ENCODE results near the gene MPG. TPM values are rescaled to one million over a fixed set of nuclear protein-coding genes. Genes with fewer than 3 reads are reported as not detected.

The MPG gene
- total and polyA plus RNA-seq, 2 donors (not counting 1 experiment from before 2014, with no cell fraction given): 59.6 to 66.4 TPM

- Histone ChIP-seq H2AFZ (ENCODE audit: insufficient read depth, low read depth, low read length, poor library complexity, severe bottlenecking) (no peak overlapping the region), H3K4me3 (ENCODE audit: control extremely low read depth in 1 of 5, extremely low read depth in 1 of 5, insufficient read depth in 1 of 5, low read depth in 2 of 5, low read length in 4 of 5) (no peak overlapping the region), H3K27ac (ENCODE audit: low read length in 2 of 2) (no peak overlapping the region), H3K9me3 (ENCODE audit: control extremely low read depth in 1 of 3, control insufficient read depth in 2 of 3, insufficient read depth in 1 of 3, low read length in 2 of 3) (no peaks in the 10 kb centered on the region), H3K4me1 (ENCODE audit: control insufficient read depth in 2 of 2, insufficient read depth in 2 of 2, low read length in 2 of 2) (peaks cover 10 to 15% of the 10 kb centered on the region in 2 donors), H3K79me2 (ENCODE audit: control insufficient read depth, insufficient read depth, low read length) (peaks cover 9% of the 10 kb centered on the region), H4K20me1 (ENCODE audit: control insufficient read depth, insufficient read depth, low read length, poor library complexity, severe bottlenecking) (peaks cover 9% of the 10 kb centered on the region), H3K36me3 (replicated peaks in 1 of 2; ENCODE audit: control extremely low read depth in 1 of 2, control insufficient read depth in 1 of 2, extremely low read depth in 1 of 2, insufficient read depth in 2 of 2, low read length in 1 of 2) (peaks cover 0 to 39% of the 10 kb centered on the region in 2 experiments), H3K9ac (ENCODE audit: low read length) (no peak overlapping the region), H3K4me2 (replicated peaks; ENCODE audit: low read depth, low read length, poor library complexity, severe bottlenecking) (no peak overlapping the region), H3K27me3 (replicated peaks in 1 of 4; ENCODE audit: control extremely low read depth in 1 of 4, control insufficient read depth in 3 of 4, insufficient read depth in 4 of 4, low read length in 3 of 4) (no peaks in the 10 kb centered on the region)
- H3K27me3 Mint-ChIP-seq: no peaks in the 10 kb centered on the region
- no peak overlapping the region for H3K27ac Mint-ChIP-seq
- no peak overlapping the region for H3K4me3 Mint-ChIP-seq
- POLR2A ChIA-PET: no interaction called here
- no peak for DNase-seq
- TF ChIP-seq CTCF (IDR thresholded peaks at IDR 0.05): no peak
- TF ChIP-seq EZH2 (IDR thresholded peaks at IDR 0.05; ENCODE audit: borderline replicate concordance, insufficient read depth, low read depth, low read length, poor library complexity, severe bottlenecking): no peak
- WGBS (ENCODE audit: insufficient coverage): 96% methylated on average over 29 of the region's 30 CpGs
- ATAC-seq (ENCODE audit: low read depth): no peak
- CTCF ChIA-PET: interaction anchor here (1.0 to 2.5 kb wide), 2 partner anchors 17 to 23 kb away, joined by 3 to 9 read pairs; no protein-coding TSS in a partner anchor
- H3K4me1 Mint-ChIP-seq: peaks cover 10% of the 10 kb centered on the region
- intact Hi-C loops (cut with micrococcal nuclease): no loop called here
- H3K9me3 Mint-ChIP-seq (ENCODE audit: insufficient read depth): no peaks in the 10 kb centered on the region
Observed at GRCh38 chr16:89391-90302, 11.6 kb downstream of the MPG start.

- Histone ChIP-seq H3K4me1 (ENCODE audit: control insufficient read depth in 2 of 2, insufficient read depth in 2 of 2, low read length in 2 of 2) (no peaks in the 10 kb centered on the region), H3K27me3 (replicated peaks in 1 of 4; ENCODE audit: control extremely low read depth in 1 of 4, control insufficient read depth in 3 of 4, insufficient read depth in 4 of 4, low read length in 3 of 4) (no peaks in the 10 kb centered on the region), H4K20me1 (ENCODE audit: control insufficient read depth, insufficient read depth, low read length, poor library complexity, severe bottlenecking) (no peaks in the 10 kb centered on the region), H3K27ac (ENCODE audit: low read length in 2 of 2) (no peak overlapping the region), H3K9ac (ENCODE audit: low read length) (no peak overlapping the region), H3K79me2 (ENCODE audit: control insufficient read depth, insufficient read depth, low read length) (peaks cover 13% of the 10 kb centered on the region), H3K36me3 (replicated peaks in 1 of 2; ENCODE audit: control extremely low read depth in 1 of 2, control insufficient read depth in 1 of 2, extremely low read depth in 1 of 2, insufficient read depth in 2 of 2, low read length in 1 of 2) (peaks cover 0 to 30% of the 10 kb centered on the region in 2 experiments), H3K9me3 (ENCODE audit: control extremely low read depth in 1 of 3, control insufficient read depth in 2 of 3, insufficient read depth in 1 of 3, low read length in 2 of 3) (no peaks in the 10 kb centered on the region), H2AFZ (ENCODE audit: insufficient read depth, low read depth, low read length, poor library complexity, severe bottlenecking) (no peak overlapping the region), H3K4me3 (ENCODE audit: control extremely low read depth in 1 of 5, extremely low read depth in 1 of 5, insufficient read depth in 1 of 5, low read depth in 2 of 5, low read length in 4 of 5) (no peak overlapping the region), H3K4me2 (replicated peaks; ENCODE audit: low read depth, low read length, poor library complexity, severe bottlenecking) (no peak overlapping the region)
- H3K4me1 Mint-ChIP-seq: no peaks in the 10 kb centered on the region
- no peak overlapping the region for H3K4me3 Mint-ChIP-seq
- H3K9me3 Mint-ChIP-seq (ENCODE audit: insufficient read depth): no peaks in the 10 kb centered on the region
- TF ChIP-seq CTCF (IDR thresholded peaks at IDR 0.05): no peak
- TF ChIP-seq EZH2 (IDR thresholded peaks at IDR 0.05; ENCODE audit: borderline replicate concordance, insufficient read depth, low read depth, low read length, poor library complexity, severe bottlenecking): no peak
- no peaks in the 10 kb centered on the region for H3K27me3 Mint-ChIP-seq
- ChIA-PET CTCF (interaction anchor here (1.7 to 2.5 kb wide), 2 partner anchors 15 to 26 kb away, joined by 9 read pairs; no protein-coding TSS in a partner anchor), POLR2A (no interaction called here)
- no peak overlapping the region for H3K27ac Mint-ChIP-seq
- 52% methylated on average over 7 of the region's 9 CpGs for WGBS (ENCODE audit: insufficient coverage)
- intact Hi-C loops (cut with micrococcal nuclease): no loop called here
- ATAC-seq (ENCODE audit: low read depth) (no peak), DNase-seq (no peak)
Observed at GRCh38 chr16:91484-91883, 13.5 kb downstream of the MPG start.
